Breast epithelium (tissue), 4 donors: ENCODE measurements around the gene COL4A4. TPM values are rescaled to one million over a fixed set of nuclear protein-coding genes. Genes with fewer than 3 reads are reported as not detected.

Source experiments
- DNase-seq, 2 donors: peaks; one replicate each; pipeline ENCODE4 v3.0.0-alpha.2; 2019; ENCODE audit warnings: low spot score in 2 of 2
- H3K27ac ChIP-seq, 2 donors: fragments of 200-600 bp; sonication (generic) in 1 of 2; one replicate each; pipeline ENCODE4 v1.5.1; 2016 to 2019; ENCODE audit warnings: mild to moderate bottlenecking in 1 of 2
- H3K27me3 ChIP-seq, 2 donors: fragments of 200-600 bp; sonication (generic) in 1 of 2; one replicate each; pipeline versions ENCODE4 v1.5.1 to v1.6.0; 2017 to 2019; ENCODE audit warnings: control low read depth in 1 of 2, mild to moderate bottlenecking in 1 of 2
- H3K36me3 ChIP-seq: fragments of 200-600 bp; one replicate; pipeline ENCODE4 v1.5.1; 2019
- H3K4me1 ChIP-seq, 2 donors: fragments of 200-600 bp; sonication (generic); one replicate each; pipeline ENCODE4 v1.5.1; 2016 to 2019; ENCODE audit warnings: control low read depth in 1 of 2
- H3K4me3 ChIP-seq, 3 donors: fragments of 200-600 bp; sonication (generic); 1 replicate in 2 of 3; 2 replicates in 1 of 3; pipeline ENCODE4 v1.5.1; 2016 to 2019; ENCODE audit warnings: mild to moderate bottlenecking in 3 of 3, moderate library complexity in 2 of 3
- H3K9me3 ChIP-seq, 2 donors: fragments of 200-600 bp; sonication (generic) in 1 of 2; one replicate each; pipeline ENCODE4 v1.5.1; 2016 to 2019; ENCODE audit warnings: control low read depth in 1 of 2
- POLR2A ChIP-seq: fragments of 450-650 bp; IDR thresholded peaks from one replicate; pipeline ENCODE4 v1.6.1; 2016; ENCODE audit warnings: antibody characterized with exemption, mild to moderate bottlenecking, moderate library complexity
- POLR2AphosphoS5 ChIP-seq, 3 donors: sonication (generic); formaldehyde crosslinking; IDR thresholded peaks; one replicate each; pipeline ENCODE4 v1.6.1; 2017; ENCODE audit warnings: antibody characterized with exemption in 3 of 3
- intact Hi-C: fragments of 100-400 bp; cut with DNase I; formaldehyde crosslinking; loops from one replicate; pipeline ENCODE4 v1.15.1; 2023; ENCODE audit warnings: low total_unique reads
- total RNA-seq, 3 donors: library from RNA; depleted of rRNA; stranded (reverse); fragments of >200 nt; gene quantifications; one replicate each; pipeline ENCODE4 v1.1.0, GENCODE V29; 2016
- TF ChIP-seq, protein P1 (sequence below), 3 donors: fragments of 450-650 bp; IDR thresholded peaks; one replicate each; pipeline ENCODE4 v1.5.1; 2016 to 2017; ENCODE audit warnings: antibody characterized with exemption in 3 of 3, mild to moderate bottlenecking in 3 of 3, moderate library complexity in 3 of 3

COL4A4 gene
- total RNA-seq, 3 donors from 2014 or later = 1.2 to 3.8 (median 1.6) TPM

GRCh38 chr2:226983895-226984749 lies 179.9 kb downstream of the COL4A4 start:
- DNase-seq = no peak
- Histone ChIP-seq H3K27me3 (no peaks in the 10 kb centered on the region), H3K9me3 (no peaks in the 10 kb centered on the region), H3K36me3 (no peaks in the 10 kb centered on the region), H3K4me1 (no peaks in the 10 kb centered on the region), H3K4me3 (no peak overlapping the region), H3K27ac (peak overlapping the region; percentile 22 to 83)
- TF ChIP-seq, protein P1, sequence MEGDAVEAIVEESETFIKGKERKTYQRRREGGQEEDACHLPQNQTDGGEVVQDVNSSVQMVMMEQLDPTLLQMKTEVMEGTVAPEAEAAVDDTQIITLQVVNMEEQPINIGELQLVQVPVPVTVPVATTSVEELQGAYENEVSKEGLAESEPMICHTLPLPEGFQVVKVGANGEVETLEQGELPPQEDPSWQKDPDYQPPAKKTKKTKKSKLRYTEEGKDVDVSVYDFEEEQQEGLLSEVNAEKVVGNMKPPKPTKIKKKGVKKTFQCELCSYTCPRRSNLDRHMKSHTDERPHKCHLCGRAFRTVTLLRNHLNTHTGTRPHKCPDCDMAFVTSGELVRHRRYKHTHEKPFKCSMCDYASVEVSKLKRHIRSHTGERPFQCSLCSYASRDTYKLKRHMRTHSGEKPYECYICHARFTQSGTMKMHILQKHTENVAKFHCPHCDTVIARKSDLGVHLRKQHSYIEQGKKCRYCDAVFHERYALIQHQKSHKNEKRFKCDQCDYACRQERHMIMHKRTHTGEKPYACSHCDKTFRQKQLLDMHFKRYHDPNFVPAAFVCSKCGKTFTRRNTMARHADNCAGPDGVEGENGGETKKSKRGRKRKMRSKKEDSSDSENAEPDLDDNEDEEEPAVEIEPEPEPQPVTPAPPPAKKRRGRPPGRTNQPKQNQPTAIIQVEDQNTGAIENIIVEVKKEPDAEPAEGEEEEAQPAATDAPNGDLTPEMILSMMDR (IDR thresholded peaks at IDR 0.05) = no peak
- no peak for TF ChIP-seq POLR2A
- no peak for TF ChIP-seq POLR2AphosphoS5 (IDR thresholded peaks at IDR 0.05)
- intact Hi-C loops = no loop called here

- Histone ChIP-seq H3K36me3 (no peaks in the 10 kb centered on the region), H3K4me3 (no peak overlapping the region), H3K27me3 (no peaks in the 10 kb centered on the region), H3K9me3 (no peaks in the 10 kb centered on the region), H3K27ac (no peak overlapping the region), H3K4me1 (no peaks in the 10 kb centered on the region)
- TF ChIP-seq, protein P1 (IDR thresholded peaks at IDR 0.05) = no peak
- TF ChIP-seq POLR2AphosphoS5 (IDR thresholded peaks at IDR 0.05) (no peak), POLR2A (no peak)
- intact Hi-C loops = no loop called here
- DNase-seq = no peak
Measured at GRCh38 chr2:226981791-226982326, 182.1 kb downstream of the COL4A4 start.

- DNase-seq = no peak
- H3K36me3 ChIP-seq = no peaks in the 10 kb centered on the region
- H3K27me3 ChIP-seq = no peaks in the 10 kb centered on the region
- TF ChIP-seq, protein P1 (IDR thresholded peaks at IDR 0.05) = no peak
- TF ChIP-seq POLR2A (no peak), POLR2AphosphoS5 (IDR thresholded peaks at IDR 0.05) (no peak)
- H3K4me3 ChIP-seq = no peak overlapping the region
- intact Hi-C loops = no loop called here
- no peaks in the 10 kb centered on the region for H3K4me1 ChIP-seq
- H3K9me3 ChIP-seq = no peaks in the 10 kb centered on the region
- no peak overlapping the region for H3K27ac ChIP-seq
Measured at GRCh38 chr2:226979004-226979403, 185.0 kb downstream of the COL4A4 start.

DNA sequence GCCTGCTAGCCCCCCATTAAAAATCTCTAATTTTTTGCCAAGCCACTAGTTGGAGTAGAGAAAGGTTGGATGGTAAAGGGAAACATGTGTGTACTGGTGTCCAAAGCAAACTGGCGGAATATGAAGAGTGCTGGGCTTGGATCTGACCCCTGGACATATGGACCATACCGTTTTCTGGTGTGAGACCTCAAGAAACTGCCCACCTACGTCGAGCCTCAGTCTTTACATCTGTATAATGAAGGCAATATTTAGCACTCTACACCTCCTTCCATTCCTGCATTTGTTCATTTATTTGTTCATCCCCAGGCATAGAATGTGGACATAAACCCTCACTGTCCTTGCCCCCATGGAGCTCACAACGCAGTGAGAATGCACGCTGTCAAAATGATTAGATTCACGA lies 185.7 kb downstream of the COL4A4 start:
- no peak for TF ChIP-seq POLR2AphosphoS5 (IDR thresholded peaks at IDR 0.05)
- TF ChIP-seq POLR2A = no peak
- TF ChIP-seq, protein P1 (IDR thresholded peaks at IDR 0.05) = no peak
- Histone ChIP-seq H3K36me3 (no peaks in the 10 kb centered on the region), H3K4me3 (no peak overlapping the region), H3K27ac (no peak overlapping the region), H3K9me3 (no peaks in the 10 kb centered on the region), H3K4me1 (no peaks in the 10 kb centered on the region), H3K27me3 (no peaks in the 10 kb centered on the region)
- intact Hi-C loops = no loop called here
- no peak for DNase-seq

- no peak for DNase-seq
- H3K9me3 ChIP-seq = no peaks in the 10 kb centered on the region
- intact Hi-C loops = no loop called here
Measured at GRCh38 chr2:226977775-226978190, 186.2 kb downstream of the COL4A4 start.

More at GRCh38 chr2:226977775-226978190, 186.2 kb downstream of the COL4A4 start:
- H3K4me3 ChIP-seq = no peak overlapping the region
- TF ChIP-seq, protein P1 (IDR thresholded peaks at IDR 0.05) = no peak
- TF ChIP-seq POLR2A (no peak), POLR2AphosphoS5 (IDR thresholded peaks at IDR 0.05) (no peak)
- no peaks in the 10 kb centered on the region for H3K4me1 ChIP-seq
- no peaks in the 10 kb centered on the region for H3K27me3 ChIP-seq
- no peaks in the 10 kb centered on the region for H3K36me3 ChIP-seq
- no peak overlapping the region for H3K27ac ChIP-seq
